GM18907 (cell line): ENCODE data around the gene OBP2A.
"Not testable (repeated sequence)": the region's sequence is repeated elsewhere in the genome, so short reads cannot be mapped to it uniquely, and the experiment has no call there.

Source experiments
- ATAC-seq: cut with Tn5 transposase; IDR thresholded peaks from one replicate; pipeline ENCODE4 v1.9.1; 2021; ENCODE audit warnings: mild to moderate bottlenecking, moderate library complexity; ENCODE audit not compliant: unreplicated experiment

Gene OBP2A

DNA sequence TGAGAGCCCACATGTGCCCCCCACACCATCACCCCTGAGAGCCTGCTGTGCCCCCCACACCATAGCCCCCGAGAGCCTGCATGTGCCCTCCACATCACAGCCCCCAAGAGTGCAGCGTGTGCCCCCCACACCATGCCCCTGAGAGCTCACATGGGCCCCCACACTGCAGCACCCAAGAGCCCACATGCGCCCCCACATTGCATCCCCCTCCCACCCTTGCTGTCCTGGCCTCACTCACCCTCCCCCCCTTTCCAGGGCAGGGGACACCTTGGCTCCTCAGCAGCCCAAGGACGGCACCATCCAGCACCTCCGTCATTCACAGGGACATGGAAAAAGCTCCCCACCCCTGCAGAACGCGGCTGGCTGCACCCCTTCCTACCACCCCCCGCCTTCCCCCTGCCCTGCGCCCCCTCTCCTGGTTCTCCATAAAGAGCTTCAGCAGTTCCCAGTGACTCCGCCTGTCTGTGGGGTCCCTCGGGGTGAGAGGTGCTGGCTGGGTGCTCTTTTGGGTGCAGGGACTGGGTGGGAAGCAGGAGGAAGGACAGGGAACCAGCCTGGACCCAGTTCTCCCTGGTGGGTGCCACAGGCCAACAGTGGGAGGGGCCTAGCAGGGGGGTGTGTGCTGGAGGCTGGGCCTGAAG lies 19.7 kb upstream of the OBP2A start:
- ATAC-seq: no peak

DNA sequence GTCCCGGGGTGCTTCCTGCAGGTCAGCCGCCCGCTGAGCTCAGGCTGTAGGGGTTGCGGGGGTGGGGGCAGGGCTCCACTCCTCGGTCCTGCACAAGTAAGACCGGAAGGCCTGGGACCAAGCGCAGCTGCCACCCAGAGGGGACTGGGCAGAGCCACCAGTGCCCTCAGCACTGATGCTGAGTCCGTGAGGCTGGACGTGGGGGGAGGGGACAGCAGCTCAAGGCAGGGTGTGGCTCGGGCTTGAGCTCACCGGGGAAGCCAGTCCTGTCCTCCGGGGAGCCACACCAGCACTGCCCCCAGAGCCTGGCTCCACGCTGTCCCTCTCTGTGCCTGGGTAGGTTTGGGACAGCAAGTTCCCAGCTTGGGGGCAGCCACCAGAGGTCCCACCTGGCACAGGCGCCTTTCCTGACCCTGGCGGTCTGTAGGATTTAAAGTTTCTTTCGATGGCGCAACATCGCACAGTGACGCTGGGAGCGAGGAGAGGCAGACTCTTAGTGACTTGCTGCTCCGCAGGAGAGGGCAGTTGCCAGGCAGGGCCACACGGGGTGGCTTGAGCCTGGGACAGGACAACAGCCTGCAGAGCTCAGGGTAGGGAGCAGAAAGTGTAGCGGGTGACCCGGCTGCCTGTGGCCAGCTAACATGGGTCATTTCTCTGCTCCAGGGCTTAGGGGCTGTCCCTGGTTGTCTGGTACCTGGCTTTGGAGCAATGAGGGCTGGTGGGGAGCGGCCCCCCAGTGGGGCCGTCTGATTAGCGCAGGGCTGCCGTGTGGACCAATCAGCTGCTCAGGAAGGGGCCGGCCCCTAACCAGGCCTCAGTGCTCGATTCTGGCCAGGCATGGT lies 19.0 kb upstream of the OBP2A start:
- ATAC-seq: no peak

DNA sequence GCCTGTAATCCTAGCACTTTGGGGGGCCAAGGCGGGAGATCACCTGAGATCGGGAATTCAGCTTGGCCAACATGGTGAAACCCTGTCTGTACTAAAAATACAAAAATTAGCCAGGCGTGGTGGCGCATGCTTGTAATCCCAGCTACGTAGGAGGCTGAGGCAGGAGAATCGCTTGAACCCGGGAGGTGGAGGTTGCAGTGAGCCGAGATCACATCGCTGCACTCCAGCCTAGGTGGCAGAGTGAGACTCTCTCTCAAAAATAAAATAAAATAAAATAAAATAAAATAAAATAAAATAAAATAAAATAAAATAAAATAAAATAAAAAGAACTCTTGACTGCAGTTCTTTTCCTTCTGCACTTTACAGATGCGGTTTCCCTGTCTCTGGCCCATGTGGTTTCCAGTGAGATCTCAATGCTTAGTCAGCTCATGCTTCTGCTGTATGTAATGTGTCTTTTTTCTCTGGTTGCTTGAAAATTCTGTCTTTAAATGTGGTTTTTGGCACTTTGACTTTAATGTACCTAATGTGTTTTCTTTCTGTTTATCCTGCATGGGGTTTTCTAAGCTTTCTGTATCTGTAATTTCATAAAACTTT lies 17.0 kb upstream of the OBP2A start:
- not testable (repeated sequence) for ATAC-seq

DNA sequence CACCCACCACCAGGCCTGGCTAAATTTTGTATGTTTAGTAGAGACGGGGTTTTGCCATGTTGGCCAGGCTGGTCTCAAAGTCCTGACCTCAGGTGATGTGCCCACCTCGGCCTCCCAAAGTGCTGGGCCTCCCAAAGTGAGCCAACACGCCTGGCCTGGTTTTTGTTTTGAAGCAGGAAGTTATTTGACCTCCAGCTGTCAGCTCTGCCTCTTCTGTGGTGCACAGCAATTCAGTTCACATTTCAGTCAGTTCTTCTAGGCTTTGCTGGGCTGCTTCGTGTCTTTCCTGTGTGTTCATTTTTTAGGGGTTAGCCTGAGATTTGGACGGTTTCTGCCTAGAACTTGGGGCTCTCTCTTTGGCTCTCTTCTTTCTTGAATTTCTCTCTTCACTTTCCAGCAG lies 15.8 kb upstream of the OBP2A start:
- no peak for ATAC-seq

DNA sequence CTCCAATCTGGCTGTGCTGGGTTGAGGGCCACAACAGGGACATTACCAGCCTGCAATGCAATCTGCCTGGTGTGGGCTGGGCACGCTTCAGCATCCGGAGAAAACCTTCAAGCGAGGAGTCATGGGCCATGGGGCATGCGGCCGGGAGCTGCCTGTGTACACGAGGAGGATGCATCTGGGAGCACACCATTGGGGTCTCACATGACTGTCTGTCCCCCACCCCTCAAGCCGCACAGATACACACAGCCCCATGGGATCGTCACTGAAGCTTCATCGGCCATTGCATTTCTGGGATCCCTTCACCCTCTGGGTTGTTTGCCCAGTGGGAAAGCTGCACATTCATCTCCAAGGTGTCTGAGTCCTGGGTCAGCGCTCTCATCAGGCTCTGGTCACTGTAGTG lies 14.8 kb upstream of the OBP2A start:
- no peak for ATAC-seq

DNA sequence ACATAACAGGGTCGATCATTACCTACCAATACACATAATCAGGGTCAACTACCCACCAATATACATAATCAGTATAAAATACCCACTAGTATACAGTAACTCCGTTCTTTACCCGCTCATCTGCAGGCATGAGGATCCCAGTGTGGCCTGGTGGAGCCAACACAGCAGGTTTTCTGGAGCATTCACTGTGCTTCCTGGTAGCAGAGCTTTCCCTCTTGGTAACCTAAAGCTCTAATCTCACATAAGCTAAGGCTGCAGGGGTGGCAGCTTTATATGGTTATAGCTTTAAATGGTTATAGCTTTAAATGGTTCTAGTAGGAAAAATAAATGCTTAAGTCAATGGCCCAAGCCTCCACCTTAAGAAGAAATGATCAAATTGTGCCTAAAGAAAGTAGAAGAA lies 12.8 kb upstream of the OBP2A start:
- no peak for ATAC-seq

DNA sequence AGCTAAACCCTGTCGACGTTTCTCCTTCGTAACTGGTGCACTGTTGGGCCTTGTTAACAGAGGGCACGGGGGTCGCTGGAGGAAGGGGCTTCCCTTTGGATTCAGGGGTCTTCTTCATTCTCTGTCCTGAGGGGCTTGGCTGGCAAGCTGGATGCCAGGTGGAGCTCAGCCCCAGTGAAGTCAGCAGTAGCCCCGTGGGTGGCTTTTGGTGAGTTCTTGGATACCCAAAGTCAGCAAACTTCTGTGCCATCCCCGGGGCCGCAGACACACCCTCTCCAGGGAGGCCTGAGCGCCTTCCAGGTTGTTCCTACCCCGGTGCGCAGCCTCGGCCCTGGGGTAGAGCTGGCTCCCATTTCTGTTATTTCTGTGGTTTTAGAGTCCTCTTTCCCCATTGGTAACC lies 12.3 kb upstream of the OBP2A start:
- ATAC-seq: no peak

DNA sequence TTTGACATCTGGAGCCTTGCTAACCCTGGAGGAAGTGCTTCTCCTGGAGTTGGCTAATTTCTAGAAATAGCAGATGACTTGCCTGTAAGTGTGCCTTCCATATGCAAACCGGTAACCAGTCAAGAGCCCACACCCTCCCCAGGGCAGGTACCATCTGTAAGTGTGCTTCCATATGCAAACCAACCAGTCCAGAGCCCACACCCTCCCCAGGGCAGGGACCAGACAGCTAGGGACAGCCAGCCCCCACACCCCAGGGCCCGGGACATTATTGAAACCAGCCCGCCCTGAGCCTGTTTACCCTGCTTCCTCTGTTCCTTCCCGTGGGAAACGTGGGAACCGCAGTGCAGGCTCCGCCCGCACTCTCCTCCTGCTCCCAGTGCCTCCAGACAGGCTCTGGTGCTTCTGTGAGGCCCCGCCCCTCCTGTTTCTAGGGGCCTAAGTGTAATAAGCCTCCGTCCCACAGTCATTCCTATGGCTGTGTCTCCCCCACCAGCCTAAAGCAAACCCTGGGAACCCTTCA lies 11.7 kb upstream of the OBP2A start:
- ATAC-seq: not testable (repeated sequence)

DNA sequence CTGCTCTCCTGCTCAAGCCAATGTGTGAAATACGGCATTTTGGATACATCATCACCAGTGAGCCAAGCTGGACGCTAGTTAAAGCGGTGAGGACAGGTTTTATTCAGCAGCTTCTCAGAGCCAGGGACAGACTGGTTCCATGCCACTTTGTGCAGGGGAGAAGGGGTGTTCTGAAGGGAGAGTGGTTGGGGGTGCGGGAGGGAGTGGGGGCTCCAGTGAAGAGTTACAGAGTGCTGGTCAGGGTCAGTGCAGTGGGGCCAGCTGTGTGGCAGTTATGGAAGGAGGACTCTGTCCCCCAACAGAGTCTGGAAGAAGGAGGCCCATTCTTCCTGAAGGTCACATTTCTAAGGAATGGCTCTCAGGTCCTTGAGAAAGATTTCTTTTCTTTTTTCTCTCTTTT lies 11.1 kb upstream of the OBP2A start:
- ATAC-seq: not testable (repeated sequence)

DNA sequence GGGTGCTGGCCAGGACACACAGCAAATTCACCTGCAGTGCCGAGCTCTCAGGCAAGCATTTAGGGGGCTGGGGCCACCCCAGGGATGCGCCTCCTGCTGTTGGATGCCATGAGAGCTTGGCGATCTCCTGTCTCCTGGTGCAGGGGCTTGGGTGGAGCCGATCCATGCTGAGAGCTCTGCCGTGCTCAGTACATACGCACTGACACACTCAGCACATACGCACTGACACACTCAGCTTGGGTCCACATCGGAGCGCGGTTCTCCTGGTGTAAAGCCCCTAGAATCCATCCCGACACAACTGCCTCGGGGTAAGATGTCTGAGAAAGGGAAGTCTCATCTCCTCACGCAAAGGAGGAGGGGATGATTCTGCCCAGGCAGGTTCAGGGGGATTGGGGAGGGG lies 10.3 kb upstream of the OBP2A start:
- ATAC-seq: not testable (repeated sequence)

DNA sequence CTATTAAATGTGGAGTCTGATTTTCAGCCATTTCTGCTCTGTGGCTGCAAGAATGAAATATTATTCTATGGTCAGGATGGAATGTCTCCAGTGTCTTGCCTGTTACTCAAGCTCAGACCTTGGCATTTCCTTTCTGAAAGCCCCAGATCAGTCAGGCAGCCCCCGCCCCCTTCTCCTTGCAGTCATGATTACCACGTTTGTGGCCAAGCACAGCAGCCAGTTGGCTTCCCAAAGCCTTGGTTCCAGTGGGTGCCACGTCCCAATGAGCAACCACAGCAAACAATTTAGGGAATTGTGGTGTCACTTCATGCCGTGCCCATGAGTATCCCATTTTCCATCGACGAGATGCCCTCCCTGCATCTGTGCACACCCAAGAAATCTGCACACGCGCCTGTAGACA lies 9.7 kb upstream of the OBP2A start:
- no peak for ATAC-seq

DNA sequence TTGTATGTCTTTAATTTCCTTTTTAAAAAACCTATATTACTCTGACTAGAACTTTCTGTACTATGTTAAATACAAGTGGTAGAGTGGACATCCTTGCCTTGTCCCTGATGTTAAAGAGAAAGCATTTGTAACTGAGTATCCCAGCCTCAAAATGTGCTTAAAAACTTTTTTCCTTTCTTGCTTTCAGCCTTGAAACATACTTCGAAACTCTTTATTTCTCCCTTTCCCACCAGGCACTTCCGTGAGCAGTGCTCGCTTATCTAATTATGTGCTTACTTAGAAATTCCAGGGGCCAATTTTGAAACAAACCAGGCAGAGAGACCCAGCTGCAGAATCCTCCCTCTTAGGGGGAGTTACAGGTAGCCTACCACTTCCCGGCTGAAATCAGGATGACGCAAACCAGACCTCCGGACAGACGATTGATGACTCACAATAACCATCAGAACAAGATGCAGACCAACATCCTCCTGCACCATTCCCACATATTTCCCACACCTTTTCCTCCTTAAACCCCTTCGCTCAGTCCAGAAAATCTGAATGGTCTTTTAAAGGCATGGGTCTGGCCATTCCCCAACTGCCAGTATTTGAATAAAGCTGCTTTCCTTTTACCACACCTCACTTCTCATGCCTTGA lies 2.5 kb upstream of the OBP2A start:
- not testable (repeated sequence) for ATAC-seq

DNA sequence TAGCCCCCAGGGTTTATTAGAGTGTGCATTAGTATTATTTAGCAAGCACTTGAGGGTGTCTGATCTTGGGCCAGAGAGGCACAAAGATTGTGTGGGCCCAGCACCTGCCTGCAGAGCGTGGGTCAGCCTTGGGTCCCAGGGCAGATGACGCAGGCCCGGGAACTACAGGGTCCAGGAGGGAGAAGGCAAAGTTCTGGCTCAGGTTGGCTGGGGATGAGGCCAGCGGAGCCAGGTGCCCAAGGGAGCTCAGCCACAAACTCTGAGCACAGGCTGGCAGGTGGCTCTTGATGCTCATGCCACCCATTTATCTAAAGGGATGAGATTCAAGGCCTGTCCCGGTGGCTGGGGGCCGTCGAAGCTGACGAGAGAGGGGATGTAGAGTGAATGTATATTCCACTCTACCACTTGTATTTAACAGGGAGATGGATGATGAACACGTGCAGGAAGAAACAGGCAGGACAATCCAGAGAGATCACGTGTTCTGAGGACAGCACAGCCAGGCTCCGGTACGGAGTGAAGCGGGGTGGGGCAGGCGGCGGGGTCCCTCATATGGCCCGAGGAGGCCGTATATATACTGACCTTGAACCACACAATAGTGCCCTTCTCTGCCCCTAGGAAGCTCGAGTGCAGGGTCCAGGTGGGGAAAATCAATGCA lies 818 bp upstream of the OBP2A start:
- ATAC-seq: no peak

DNA sequence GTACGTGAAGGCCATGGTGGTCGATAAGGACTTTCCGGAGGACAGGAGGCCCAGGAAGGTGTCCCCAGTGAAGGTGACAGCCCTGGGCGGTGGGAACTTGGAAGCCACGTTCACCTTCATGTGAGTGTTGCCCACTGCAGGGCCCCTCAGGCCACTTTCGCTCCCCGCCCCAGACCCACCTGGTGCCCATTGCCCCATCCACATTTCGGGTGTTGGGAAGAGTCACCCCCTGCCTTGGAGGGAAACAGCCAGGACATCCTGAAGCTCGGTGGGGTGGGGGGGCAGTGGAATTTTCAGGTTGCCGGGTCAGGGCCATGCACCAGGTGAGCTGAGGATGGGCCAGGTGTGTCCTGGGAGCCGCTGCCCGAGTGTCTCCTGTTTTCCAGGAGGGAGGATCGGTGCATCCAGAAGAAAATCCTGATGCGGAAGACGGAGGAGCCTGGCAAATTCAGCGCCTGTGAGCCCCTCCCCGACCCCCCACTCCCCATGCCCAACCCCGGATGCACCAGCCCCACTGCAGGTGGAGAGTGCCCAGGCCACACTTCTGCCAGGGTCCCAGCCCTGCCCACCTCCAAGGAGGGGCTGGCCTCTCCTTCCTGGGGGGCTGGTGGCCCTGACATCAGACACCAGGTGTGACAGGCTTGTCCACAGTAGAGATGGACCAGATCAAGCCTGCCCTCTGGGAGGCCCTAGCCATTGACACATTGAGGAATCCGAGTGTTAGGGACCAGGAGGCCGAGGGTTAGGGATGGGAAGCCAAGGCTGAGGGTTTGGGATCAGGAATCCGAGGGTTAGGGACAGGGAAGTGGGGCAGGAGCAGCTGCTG lies 1.1 kb downstream of the OBP2A start:
- not testable (repeated sequence) for ATAC-seq

DNA sequence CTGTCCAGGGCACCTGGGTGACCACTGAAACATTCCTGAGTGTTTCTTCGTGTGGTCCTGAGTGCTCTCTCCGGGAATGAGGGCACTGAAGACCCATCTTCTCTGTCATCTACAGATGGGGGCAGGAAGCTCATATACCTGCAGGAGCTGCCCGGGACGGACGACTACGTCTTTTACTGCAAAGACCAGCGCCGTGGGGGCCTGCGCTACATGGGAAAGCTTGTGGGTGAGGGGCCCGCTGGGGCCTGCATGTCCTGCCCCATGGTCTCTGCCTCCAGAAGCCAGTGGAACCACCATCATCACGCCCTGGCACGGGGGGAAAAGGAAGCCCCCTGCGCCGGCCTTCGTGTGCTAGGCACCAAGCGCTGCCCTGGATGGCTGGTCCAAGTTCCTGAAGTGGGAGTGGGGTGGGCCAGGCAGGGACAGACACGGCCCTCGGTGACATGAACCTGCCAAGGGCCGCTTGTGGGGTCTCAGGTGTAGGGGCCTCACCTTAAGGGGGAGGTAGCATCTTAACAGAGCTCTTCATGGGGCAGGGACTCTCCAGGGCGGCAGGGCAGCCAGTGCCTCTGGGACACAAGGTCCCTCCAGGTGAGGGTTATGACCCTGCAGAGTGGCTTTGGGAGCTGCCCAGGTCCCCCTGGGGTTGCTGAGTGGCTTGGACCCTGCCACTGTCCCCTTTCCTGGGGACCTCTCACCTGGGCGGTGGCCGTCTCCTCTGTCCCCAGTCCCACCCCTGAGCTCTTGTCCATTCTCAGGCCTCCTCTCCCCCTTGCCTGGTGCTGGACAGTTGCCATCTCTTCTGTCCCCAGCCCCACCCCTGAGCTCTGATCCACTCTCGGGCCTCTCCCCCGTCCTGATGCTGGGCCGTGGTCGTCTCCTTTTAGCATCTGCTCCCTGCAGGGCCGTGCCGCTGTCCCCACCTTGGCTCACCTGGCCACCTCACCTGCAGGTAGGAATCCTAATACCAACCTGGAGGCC lies 2.1 kb downstream of the OBP2A start:
- no peak for ATAC-seq

DNA sequence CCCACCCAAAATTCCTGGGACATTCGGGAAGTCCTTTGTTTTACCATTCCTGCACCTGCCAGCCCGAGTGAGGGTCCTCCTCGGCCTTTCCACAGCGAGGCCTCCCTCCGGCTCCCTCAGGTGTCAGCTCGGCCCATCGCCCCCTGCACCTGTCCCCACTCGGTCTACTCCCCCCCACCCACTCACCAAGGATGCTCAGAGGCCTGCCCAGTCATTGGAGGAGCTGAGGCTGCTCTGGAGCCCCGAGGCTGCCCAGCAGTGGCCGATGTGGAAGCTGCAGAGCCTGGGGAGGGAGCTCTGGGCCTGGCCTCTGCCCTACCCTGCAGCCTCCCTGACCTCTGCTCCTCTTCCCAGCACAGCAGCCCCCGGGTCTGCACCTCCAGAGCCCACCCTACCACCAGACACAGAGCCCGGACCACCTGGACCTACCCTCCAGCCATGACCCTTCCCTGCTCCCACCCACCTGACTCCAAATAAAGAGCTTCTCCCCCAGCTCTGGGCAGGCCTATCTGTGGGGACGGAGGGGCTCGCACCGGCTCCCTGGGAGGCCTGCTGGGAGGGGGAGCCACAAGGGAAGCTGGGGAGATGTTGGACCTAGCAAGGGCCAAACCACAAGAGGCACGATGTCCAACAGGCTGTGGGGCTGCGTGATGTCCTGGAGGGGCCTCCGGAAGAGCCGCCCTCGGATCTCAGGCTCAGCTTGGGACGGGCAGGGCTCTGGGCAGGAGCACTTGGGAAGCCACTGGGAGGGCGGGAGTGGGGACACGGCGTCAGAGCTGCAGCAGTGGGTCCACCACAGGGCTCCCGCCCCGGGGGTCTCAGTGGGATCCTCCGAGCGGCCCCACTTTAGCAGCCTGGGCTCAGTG lies 3.8 kb downstream of the OBP2A start:
- ATAC-seq: not testable (repeated sequence)

DNA sequence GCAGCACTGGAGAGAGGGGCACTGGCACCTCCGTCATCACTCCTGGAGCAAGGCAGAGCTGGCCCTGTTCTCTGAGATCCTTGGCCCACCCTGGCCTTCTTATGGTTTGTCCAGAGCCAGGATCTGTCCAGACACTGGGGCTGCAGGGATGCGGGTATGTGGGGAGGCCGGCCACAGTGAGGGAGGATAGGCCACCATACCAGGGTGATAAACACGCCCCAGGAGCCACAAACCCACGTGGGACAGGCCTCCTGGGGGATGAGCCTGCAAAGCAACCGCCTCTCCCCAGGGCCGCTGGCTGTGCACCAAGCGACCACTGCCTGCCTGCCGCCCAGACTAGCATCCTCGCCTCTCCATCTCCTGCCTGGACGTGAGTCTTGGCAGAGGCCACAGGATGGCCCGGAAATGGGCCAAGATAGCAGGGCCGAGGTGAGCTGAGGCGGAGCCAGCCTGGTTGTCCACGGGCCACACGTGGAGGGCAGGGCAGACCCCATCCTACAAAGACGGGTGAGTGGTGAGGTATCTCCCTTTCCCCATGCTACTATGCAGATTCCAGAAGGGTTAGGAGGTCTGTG lies 4.5 kb downstream of the OBP2A start:
- ATAC-seq: no peak

DNA sequence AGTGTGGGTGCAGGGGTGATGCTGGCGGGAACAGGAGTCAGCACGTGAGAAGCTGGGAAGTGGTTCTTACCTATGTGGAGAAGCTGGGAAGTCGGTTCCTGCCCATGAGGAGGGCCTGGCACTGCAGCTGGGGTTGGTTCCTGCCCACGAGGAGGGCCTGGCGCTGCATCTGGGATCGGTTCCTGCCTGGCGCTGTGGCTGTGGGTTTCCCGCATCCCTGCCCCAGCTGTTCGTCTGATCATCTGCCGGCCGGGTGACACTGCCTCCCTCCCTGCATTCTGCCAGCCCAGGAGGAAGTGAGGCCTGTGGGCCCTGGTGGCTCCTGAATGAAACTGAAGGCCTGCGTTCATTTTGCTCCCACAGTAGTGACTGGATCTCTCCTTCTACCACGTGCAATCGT lies 5.1 kb downstream of the OBP2A start:
- no peak for ATAC-seq
